IPS-NIHi7 (cell line): Measurements from ENCODE around the gene ZNF274.
"Not testable (repeated sequence)": the region's sequence is repeated elsewhere in the genome, so short reads cannot be mapped to it uniquely, and the experiment has no call there.

Experiments used
- DNase-seq: peaks from one replicate; pipeline ENCODE4 v3.0.0; 2012; ENCODE audit warnings: mixed read lengths; ENCODE audit errors: extremely low spot score

ZNF274 gene

GRCh38 chr19:58212336-58213074, 29.6 kb downstream of the ZNF274 start:
- DNase-seq = no peak

GRCh38 chr19:58213075-58213369, 30.2 kb downstream of the ZNF274 start:
- no peak for DNase-seq

- no peak for DNase-seq
These were observed 34.2 kb downstream of the ZNF274 start for GRCh38 chr19:58217069-58217481.

GRCh38 chr19:58217607-58218391, 34.9 kb downstream of the ZNF274 start:
- DNase-seq = no peak

- peak; percentile 39 for DNase-seq
These were observed 36.0 kb downstream of the ZNF274 start for GRCh38 chr19:58218899-58219298.

GRCh38 chr19:58227964-58228584, 45.2 kb downstream of the ZNF274 start:
- DNase-seq = peak; percentile 34

- DNase-seq = peak; percentile 90
These were observed 45.9 kb downstream of the ZNF274 start, which contains the start of gene ZNF544 for GRCh38 chr19:58228585-58229254. ZNF544 (plus strand) TSS chr19:58228914; CDS start chr19:58244024, 15,110 bp downstream.

GRCh38 chr19:58229255-58229639, 46.4 kb downstream of the ZNF274 start:
- DNase-seq = peak; percentile 83

GRCh38 chr19:58237324-58237723, 54.5 kb downstream of the ZNF274 start:
- DNase-seq = no peak

GRCh38 chr19:58243351-58243750, 60.5 kb downstream of the ZNF274 start:
- no peak for DNase-seq

GRCh38 chr19:58248886-58249285, 66.0 kb downstream of the ZNF274 start:
- no peak for DNase-seq

GRCh38 chr19:58252102-58252685, 69.3 kb downstream of the ZNF274 start:
- no peak for DNase-seq

- not testable (repeated sequence) for DNase-seq
These were observed 75.4 kb downstream of the ZNF274 start for GRCh38 chr19:58258259-58258658.

GRCh38 chr19:58261600-58261967, 78.7 kb downstream of the ZNF274 start:
- no peak for DNase-seq

GRCh38 chr19:58261968-58262921, 79.4 kb downstream of the ZNF274 start:
- DNase-seq = no peak

- no peak for DNase-seq
These were observed 80.0 kb downstream of the ZNF274 start for GRCh38 chr19:58262922-58263296.
